Measurements from ENCODE around the gene CRISPLD2.

Gene CRISPLD2

GRCh38 chr16:84778720-84779119 is 41.1 kb upstream of the CRISPLD2 start:
- Histone ChIP-seq H3K27ac (peak overlapping the region; percentile 96), H3K36me3 (peaks cover 29% of the 10 kb centered on the region), H3K27me3 (no peaks in the 10 kb centered on the region), H3K4me1 (ENCODE audit: control insufficient read depth in 1 of 2, insufficient read depth in 1 of 2, low read depth in 1 of 2, low read length in 1 of 2) (peaks cover 41 to 47% of the 10 kb centered on the region in 2 experiments), H3K9me3 (no peaks in the 10 kb centered on the region), H3K4me3 (ENCODE audit: low read depth in 1 of 2, low read length in 1 of 2) (no peak overlapping the region)
- TF ChIP-seq, protein P1, sequence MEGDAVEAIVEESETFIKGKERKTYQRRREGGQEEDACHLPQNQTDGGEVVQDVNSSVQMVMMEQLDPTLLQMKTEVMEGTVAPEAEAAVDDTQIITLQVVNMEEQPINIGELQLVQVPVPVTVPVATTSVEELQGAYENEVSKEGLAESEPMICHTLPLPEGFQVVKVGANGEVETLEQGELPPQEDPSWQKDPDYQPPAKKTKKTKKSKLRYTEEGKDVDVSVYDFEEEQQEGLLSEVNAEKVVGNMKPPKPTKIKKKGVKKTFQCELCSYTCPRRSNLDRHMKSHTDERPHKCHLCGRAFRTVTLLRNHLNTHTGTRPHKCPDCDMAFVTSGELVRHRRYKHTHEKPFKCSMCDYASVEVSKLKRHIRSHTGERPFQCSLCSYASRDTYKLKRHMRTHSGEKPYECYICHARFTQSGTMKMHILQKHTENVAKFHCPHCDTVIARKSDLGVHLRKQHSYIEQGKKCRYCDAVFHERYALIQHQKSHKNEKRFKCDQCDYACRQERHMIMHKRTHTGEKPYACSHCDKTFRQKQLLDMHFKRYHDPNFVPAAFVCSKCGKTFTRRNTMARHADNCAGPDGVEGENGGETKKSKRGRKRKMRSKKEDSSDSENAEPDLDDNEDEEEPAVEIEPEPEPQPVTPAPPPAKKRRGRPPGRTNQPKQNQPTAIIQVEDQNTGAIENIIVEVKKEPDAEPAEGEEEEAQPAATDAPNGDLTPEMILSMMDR (IDR thresholded peaks at IDR 0.05), result no peak

DNA sequence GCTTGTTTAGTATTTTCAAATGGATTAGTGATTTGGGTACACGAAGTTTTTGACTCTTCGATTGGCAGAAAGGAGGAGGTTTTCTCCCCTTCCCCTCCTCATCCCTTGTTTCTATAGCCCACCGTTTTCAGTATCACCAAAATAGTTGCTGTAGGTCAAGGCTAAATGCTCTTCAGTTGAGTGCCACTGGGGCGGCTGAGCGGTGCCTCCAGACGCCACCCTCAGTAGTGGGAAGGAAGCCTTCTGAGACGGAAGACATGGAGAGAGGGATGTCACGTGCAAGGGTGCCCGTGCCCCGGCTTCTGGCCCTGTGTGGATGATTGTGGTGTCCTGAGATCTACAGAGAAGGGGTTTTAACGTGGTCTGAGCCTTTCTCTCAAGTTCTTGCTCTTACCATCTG is 39.7 kb upstream of the CRISPLD2 start:
- Histone ChIP-seq H3K36me3 (peaks cover 29% of the 10 kb centered on the region), H3K27ac (peak overlapping the region; percentile 29), H3K27me3 (no peaks in the 10 kb centered on the region), H3K9me3 (no peaks in the 10 kb centered on the region), H3K4me1 (ENCODE audit: control insufficient read depth in 1 of 2, insufficient read depth in 1 of 2, low read depth in 1 of 2, low read length in 1 of 2) (peaks cover 28 to 34% of the 10 kb centered on the region in 2 experiments), H3K4me3 (ENCODE audit: low read depth in 1 of 2, low read length in 1 of 2) (no peak overlapping the region)
- TF ChIP-seq, protein P1 (IDR thresholded peaks at IDR 0.05), result no peak

DNA sequence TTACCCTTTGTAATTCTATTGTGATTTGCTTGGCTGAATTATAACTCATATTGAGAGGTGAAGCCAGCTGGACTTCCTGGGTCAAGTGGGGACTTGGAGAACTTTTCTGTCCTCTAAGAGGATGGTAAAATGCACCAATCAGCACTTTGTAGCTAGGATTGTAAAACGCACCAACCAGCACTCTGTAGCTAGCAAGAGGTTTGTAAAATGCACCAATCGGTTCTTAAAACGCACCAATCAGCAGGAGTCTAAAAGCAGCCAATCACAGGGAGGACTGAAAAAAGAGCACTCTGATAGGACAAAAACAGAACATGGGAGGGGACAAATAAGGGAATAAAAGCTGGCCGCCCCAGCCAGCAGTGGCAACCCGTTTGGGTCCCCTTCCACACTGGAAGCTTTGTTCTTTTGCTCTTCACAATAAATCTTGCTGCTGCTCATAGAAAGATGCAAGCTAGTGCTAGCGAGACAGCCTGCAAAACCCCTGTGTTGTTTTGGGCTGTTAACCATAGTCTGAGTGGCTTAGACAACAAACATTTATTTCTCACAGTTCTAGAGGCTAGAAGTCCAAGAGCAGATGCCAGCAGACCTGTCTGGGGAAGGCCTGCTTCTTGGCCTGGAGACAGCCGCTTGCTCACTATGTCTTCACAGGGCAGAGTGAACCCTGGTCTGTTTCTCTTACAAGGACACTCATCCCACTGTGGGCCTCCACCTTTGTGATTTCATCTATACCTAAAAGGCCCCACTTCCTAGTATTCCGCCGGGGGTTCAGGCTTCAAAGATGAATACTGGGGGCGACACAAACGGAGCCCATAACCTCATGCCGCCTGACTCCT is 39.0 kb upstream of the CRISPLD2 start:
- Histone ChIP-seq H3K9me3 (no peaks in the 10 kb centered on the region), H3K27ac (peak overlapping the region; percentile 29), H3K27me3 (no peaks in the 10 kb centered on the region), H3K4me3 (ENCODE audit: low read depth in 1 of 2, low read length in 1 of 2) (no peak overlapping the region), H3K36me3 (peaks cover 29% of the 10 kb centered on the region), H3K4me1 (ENCODE audit: control insufficient read depth in 1 of 2, insufficient read depth in 1 of 2, low read depth in 1 of 2, low read length in 1 of 2) (peaks cover 23 to 27% of the 10 kb centered on the region in 2 experiments)
- TF ChIP-seq, protein P1 (IDR thresholded peaks at IDR 0.05), result no peak

GRCh38 chr16:84782846-84783245 is 36.9 kb upstream of the CRISPLD2 start:
- TF ChIP-seq, protein P1 (IDR thresholded peaks at IDR 0.05), result no peak
- Histone ChIP-seq H3K4me1 (ENCODE audit: control insufficient read depth in 1 of 2, insufficient read depth in 1 of 2, low read depth in 1 of 2, low read length in 1 of 2) (peaks cover 6 to 8% of the 10 kb centered on the region in 2 experiments), H3K4me3 (ENCODE audit: low read depth in 1 of 2, low read length in 1 of 2) (no peak overlapping the region)

GRCh38 chr16:84785843-84786581 is 33.8 kb upstream of the CRISPLD2 start:
- Histone ChIP-seq H3K27ac (no peak overlapping the region), H3K4me1 (ENCODE audit: control insufficient read depth in 1 of 2, insufficient read depth in 1 of 2, low read depth in 1 of 2, low read length in 1 of 2) (no peaks in the 10 kb centered on the region), H3K4me3 (ENCODE audit: low read depth in 1 of 2, low read length in 1 of 2) (no peak overlapping the region), H3K27me3 (no peaks in the 10 kb centered on the region), H3K36me3 (peaks cover 14% of the 10 kb centered on the region), H3K9me3 (no peaks in the 10 kb centered on the region)
- TF ChIP-seq, protein P1 (IDR thresholded peaks at IDR 0.05), result no peak

More at GRCh38 chr16:84782846-84783245, 36.9 kb upstream of the CRISPLD2 start:
- peaks cover 39% of the 10 kb centered on the region for H3K36me3 ChIP-seq
- H3K9me3 ChIP-seq, result no peaks in the 10 kb centered on the region
- H3K27ac ChIP-seq, result no peak overlapping the region
- no peaks in the 10 kb centered on the region for H3K27me3 ChIP-seq

Measured in neutrophil (primary cell).